Keratinocyte (primary cell): ENCODE results near the gene NDUFB8. TPM values are rescaled to one million over a fixed set of nuclear protein-coding genes. Genes with fewer than 3 reads are reported as not detected.
A peak's percentile ranks its signal among the peaks of the same experiment; 100 is the strongest.

Experiments used
- DNase-seq: peaks from one replicate; pipeline ENCODE4 v3.0.0-alpha.2; 2011; ENCODE audit warnings: low read depth, missing footprints, low spot score
- FAIRE-seq: peaks from 2 replicates; lab custom pipeline; 2011; peaks lifted over from hg19 to GRCh38; lab: Jason Lieb, UNC
- H2AFZ ChIP-seq: 2 replicates; pipeline ENCODE4 v1.6.0; 2012; ENCODE audit warnings: low read length, control low read depth, inconsistent platforms; ENCODE audit not compliant: control insufficient read depth
- H3K27ac ChIP-seq: 2 replicates; pipeline ENCODE4 v1.5.1; 2011; ENCODE audit warnings: low read length; ENCODE audit not compliant: control insufficient read depth, insufficient read depth
- H3K27me3 ChIP-seq: 3 replicates; pipeline ENCODE4 v1.6.0; 2011; ENCODE audit warnings: low read length; ENCODE audit not compliant: control insufficient read depth, insufficient read depth; ENCODE audit errors: extremely low read depth
- H3K36me3 ChIP-seq, 2 experiments: 2 replicates in 1 of 2; 3 replicates in 1 of 2; pipeline ENCODE4 v1.5.1; 2011; ENCODE audit warnings: low read length in 2 of 2, mild to moderate bottlenecking in 1 of 2; ENCODE audit not compliant: control insufficient read depth in 2 of 2, insufficient read depth in 2 of 2; ENCODE audit errors: extremely low read depth in 1 of 2
- H3K4me1 ChIP-seq: 3 replicates; pipeline ENCODE4 v1.5.1; 2011; ENCODE audit warnings: low read length; ENCODE audit not compliant: control insufficient read depth, insufficient read depth; ENCODE audit errors: extremely low read depth
- H3K4me2 ChIP-seq: 3 replicates; pipeline ENCODE4 v1.6.0; 2011; ENCODE audit warnings: low read depth, low read length; ENCODE audit not compliant: control insufficient read depth, insufficient read depth; ENCODE audit errors: extremely low read depth
- H3K4me3 ChIP-seq, 3 experiments: fragments of 200-600 bp in 1 of 3; sonication (generic) in 1 of 3; 2 replicates in 2 of 3; 3 replicates in 1 of 3; pipeline ENCODE4 v1.5.1; 2011 to 2016; ENCODE audit warnings: low read length in 3 of 3, mild to moderate bottlenecking in 3 of 3, control low read depth in 2 of 3, inconsistent platforms in 1 of 3, low read depth in 1 of 3, mixed read lengths in 1 of 3, mixed run types in 1 of 3, moderate library complexity in 1 of 3; ENCODE audit not compliant: control insufficient read depth in 2 of 3, insufficient read depth in 2 of 3; ENCODE audit errors: extremely low read depth in 1 of 3
- H3K79me2 ChIP-seq: 2 replicates; pipeline ENCODE4 v1.6.0; 2012; ENCODE audit warnings: low read length; ENCODE audit not compliant: control insufficient read depth, insufficient read depth
- H3K9ac ChIP-seq: 3 replicates; pipeline ENCODE4 v1.6.0; 2011; ENCODE audit warnings: low read length; ENCODE audit not compliant: control insufficient read depth, insufficient read depth; ENCODE audit errors: extremely low read depth
- H3K9me1 ChIP-seq: 3 replicates; pipeline ENCODE4 v1.6.0; 2011; ENCODE audit warnings: low read length; ENCODE audit not compliant: control insufficient read depth, insufficient read depth; ENCODE audit errors: extremely low read depth
- H3K9me3 ChIP-seq: 2 replicates; pipeline ENCODE4 v1.5.1; 2012; ENCODE audit warnings: low read depth, low read length; ENCODE audit not compliant: control insufficient read depth
- H4K20me1 ChIP-seq: 3 replicates; pipeline ENCODE4 v1.6.0; 2011; ENCODE audit warnings: low read length; ENCODE audit not compliant: control insufficient read depth, insufficient read depth; ENCODE audit errors: extremely low read depth
- CTCF ChIP-seq, 3 experiments: IDR thresholded peaks in 1 of 3; conservative IDR thresholded peaks in 1 of 3; optimal IDR thresholded peaks in 1 of 3; 2 replicates in 2 of 3; 3 replicates in 1 of 3; pipeline versions ENCODE3 to v1.5.1; 2011; ENCODE audit warnings: low read length in 3 of 3, mild to moderate bottlenecking in 3 of 3, moderate library complexity in 2 of 3, control low read depth in 1 of 3, inconsistent platforms in 1 of 3; ENCODE audit not compliant: insufficient read depth in 2 of 3; ENCODE audit errors: extremely low read depth in 1 of 3
- EZH2 ChIP-seq: IDR thresholded peaks from one replicate; pipeline ENCODE4 v1.6.1; 2012; ENCODE audit warnings: inconsistent platforms, mild to moderate bottlenecking, low read length, moderate library complexity
- dilution Hi-C: fragments of 300-500 bp; cut with MboI; formaldehyde crosslinking; loops from one replicate; pipeline ENCODE4 v1.7.0; 2020; ENCODE audit warnings: low sequenced_read_pairs; ENCODE audit not compliant: extremely low pct_ligation_motif_present
- polyA plus RNA-seq, 5 experiments: library from polyadenylated mRNA; depleted of rRNA in 3 of 5; stranded (reverse) in 3 of 5; stranded (forward) in 1 of 5; unstranded in 1 of 5; fragments of >200 nt; gene quantifications; 1 replicate in 1 of 5; 2 replicates in 3 of 5; 3 replicates in 1 of 5; pipeline versions ENCODE4 v1.2.1 to v1.2.3, GENCODE V29; 2011 to 2012; ENCODE audit warnings: missing spikeins in 2 of 5, low read depth in 1 of 5, low replicate concordance in 1 of 5

NDUFB8 gene
- polyA plus RNA-seq, 1 donor (not counting 4 experiments of a cell fraction or from before 2014, with no cell fraction given) = 178 TPM

- Histone ChIP-seq H3K27ac (no peak overlapping the region), H3K36me3 (peaks cover 0 to 1% of the 10 kb centered on the region in 2 experiments), H3K27me3 (peaks cover 37% of the 10 kb centered on the region), H3K9ac (peak overlapping the region; percentile 30), H3K4me3 (peak overlapping the region; percentile 26 to 77 (median 66)), H3K9me3 (no peaks in the 10 kb centered on the region), H2AFZ (peak overlapping the region; percentile 81), H3K9me1 (no peaks in the 10 kb centered on the region), H4K20me1 (peaks cover 3% of the 10 kb centered on the region), H3K79me2 (no peaks in the 10 kb centered on the region), H3K4me1 (peaks cover 10% of the 10 kb centered on the region), H3K4me2 (peak overlapping the region; percentile 96)
- no peak for FAIRE-seq
- dilution Hi-C loops = no loop called here
- DNase-seq = no peak
- TF ChIP-seq CTCF (optimal IDR thresholded peaks at IDR 0.05 in 1 of 3, IDR thresholded peaks at IDR 0.05 in 1 of 3, conservative IDR thresholded peaks at IDR 0.05 in 1 of 3; ENCODE audit: extremely low read depth in 1 of 3, insufficient read depth in 2 of 3, low read length in 3 of 3) (peak; percentile 76 to 89 (median 79)), EZH2 (no peak)
These were observed 47.4 kb downstream of the NDUFB8 start for GRCh38 chr10:100482181-100482833.

DNA sequence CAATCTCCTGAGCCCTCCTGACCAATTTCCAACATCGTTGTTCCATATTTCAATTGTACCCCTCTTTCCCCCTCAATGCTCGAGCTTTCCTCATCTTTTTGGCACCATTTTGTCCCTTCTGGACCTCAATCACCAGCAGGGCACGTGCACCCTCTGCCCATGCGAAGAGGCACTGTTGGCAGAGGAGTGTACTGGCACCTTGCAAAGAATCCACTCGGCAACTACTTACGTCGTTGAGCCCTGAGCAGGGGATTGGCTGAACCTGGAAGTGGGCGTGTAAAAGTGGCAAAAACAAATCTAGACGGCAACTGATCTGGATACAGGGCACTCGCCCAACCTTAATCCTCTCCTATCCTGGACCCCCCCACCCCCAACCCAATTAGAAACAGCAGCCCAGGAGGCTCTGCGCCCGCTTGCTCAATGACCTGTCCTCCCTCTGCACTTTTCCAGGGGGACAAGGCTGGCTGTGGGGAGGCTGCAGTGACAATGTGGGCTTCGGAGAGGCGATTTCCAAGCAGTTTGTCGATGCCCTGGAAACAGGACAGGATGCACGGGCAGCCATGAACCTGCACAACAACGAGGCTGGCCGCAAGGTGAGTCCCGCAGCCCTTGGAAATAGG, 48.1 kb downstream of the NDUFB8 start:
- Histone ChIP-seq H3K4me1 (peaks cover 10% of the 10 kb centered on the region), H3K27me3 (peaks cover 37% of the 10 kb centered on the region), H2AFZ (peak overlapping the region; percentile 81), H4K20me1 (peaks cover 3% of the 10 kb centered on the region), H3K4me3 (peak overlapping the region; percentile 26 to 77 (median 66)), H3K9me1 (no peaks in the 10 kb centered on the region), H3K27ac (no peak overlapping the region), H3K4me2 (peak overlapping the region; percentile 96), H3K9ac (peak overlapping the region; percentile 30), H3K36me3 (peaks cover 0 to 1% of the 10 kb centered on the region in 2 experiments), H3K79me2 (no peaks in the 10 kb centered on the region), H3K9me3 (no peaks in the 10 kb centered on the region)
- no peak for TF ChIP-seq EZH2
- peak in 1 of 3 experiments; percentile 12 for TF ChIP-seq CTCF (optimal IDR thresholded peaks at IDR 0.05 in 1 of 3, IDR thresholded peaks at IDR 0.05 in 1 of 3, conservative IDR thresholded peaks at IDR 0.05 in 1 of 3; ENCODE audit: extremely low read depth in 1 of 3, insufficient read depth in 2 of 3, low read length in 3 of 3)
- dilution Hi-C loops = no loop called here
- FAIRE-seq = peak; percentile 97
- peak; percentile 50 for DNase-seq
